ENCODE measurements around the gene MBD6.
"Not testable (repeated sequence)": the region's sequence is repeated elsewhere in the genome, so short reads cannot be mapped to it uniquely, and the experiment has no call there.

The MBD6 gene

DNA sequence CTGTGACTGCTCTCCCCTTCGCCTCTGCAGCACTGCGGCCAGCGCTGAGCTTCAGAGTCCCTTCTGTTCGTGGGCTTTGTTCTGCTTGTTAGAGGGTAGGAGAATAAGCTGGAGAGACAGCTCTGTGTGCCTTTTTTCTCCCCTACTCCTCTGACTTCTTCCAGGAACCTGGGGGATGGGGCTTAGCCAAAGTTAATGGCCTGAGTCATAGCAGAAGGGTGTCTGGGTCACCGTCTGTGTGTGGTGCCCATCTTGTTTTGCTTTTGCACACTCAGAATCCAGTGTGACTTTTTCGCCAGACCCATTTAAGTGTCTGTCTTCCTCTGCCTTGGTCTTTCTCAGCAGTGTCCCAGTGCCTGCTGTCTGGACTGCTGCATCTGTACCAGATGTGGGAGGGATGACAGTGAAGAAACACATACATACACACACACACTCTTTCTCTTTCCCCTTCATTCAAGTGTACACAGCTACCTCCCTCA lies 30.2 kb downstream of the MBD6 start:
- DNase-seq: no peak

GRCh38 chr12:57553343-57554202 lies 30.9 kb downstream of the MBD6 start:
- peak; percentile 47 for DNase-seq

DNA sequence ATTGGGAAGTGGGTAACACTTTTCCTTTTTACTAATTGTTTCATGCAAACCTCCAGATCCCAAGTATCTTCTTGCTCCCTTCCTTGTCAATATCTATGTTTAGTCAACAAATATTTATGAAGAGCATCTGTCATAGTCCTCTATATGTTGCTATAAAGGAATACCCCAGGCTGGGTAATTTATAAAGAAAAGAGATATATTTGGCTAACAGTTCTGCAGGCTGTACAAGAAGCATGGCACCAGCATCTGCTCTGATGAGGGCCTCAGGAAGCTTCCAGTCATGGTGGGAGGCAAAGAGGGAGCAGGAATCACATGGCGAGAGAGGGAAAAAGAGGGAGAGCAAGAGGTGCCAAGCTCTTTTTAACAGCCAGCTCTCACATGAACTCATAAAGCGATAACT lies 31.8 kb downstream of the MBD6 start:
- no peak for DNase-seq

DNA sequence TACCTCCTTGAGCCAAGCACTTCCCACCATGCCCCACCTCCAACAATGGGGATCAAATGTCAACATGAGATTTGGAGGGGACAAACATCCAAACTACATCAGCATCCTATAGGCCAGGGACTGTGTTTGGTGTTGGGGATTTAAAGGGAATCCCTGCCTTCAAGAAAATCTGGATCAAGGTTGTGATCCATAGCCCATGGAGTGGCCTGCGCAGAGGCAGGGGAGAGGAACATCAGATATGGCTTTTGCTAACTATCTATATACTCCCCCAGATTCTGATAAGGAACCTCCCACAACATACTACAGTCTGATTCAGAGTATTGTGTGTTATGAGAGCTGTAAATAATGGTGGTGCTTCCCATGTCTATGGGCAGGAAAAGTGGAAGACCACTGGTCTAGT lies 32.3 kb downstream of the MBD6 start:
- no peak for DNase-seq

GRCh38 chr12:57558864-57559263 lies 36.2 kb downstream of the MBD6 start:
- DNase-seq: no peak

DNA sequence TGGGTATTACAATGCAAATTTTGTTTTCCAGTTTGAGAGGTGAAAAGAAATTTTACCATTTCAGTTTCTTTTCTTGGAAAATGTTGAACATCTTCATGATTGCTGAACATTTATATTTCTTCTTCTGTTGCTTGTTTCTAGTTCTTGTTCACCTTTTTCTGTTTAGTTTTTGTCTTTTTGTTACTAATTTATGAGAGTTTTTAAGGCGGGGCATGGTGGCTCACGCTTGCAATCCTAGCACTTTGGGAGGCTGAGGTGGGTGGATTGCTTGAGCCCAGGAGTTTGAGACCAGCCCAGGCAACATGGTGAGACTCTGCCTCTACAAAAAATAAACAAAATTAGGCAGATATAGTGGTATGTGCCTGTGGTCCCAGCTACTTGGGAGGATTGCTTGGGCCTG lies 37.9 kb downstream of the MBD6 start:
- no peak for DNase-seq

DNA sequence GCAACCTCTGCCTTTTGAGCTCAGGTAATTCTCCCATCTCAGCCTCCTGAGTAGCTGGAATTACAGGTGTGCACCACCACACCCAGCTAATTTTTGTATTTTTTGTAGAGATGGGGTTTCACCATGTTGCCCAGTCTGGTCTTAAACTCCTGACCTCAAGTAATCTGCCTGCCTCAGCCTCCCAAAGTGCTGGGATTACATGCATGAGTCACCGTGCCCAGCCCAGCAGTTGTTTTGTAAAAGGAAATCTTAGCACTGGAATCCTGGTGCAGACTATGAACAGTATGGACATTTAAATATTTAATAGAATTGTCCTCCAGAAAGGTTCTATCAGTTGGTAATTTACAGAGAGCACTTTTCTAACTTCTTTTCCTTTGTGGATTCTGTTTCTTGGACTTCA lies 38.5 kb downstream of the MBD6 start:
- DNase-seq: not testable (repeated sequence)

DNA sequence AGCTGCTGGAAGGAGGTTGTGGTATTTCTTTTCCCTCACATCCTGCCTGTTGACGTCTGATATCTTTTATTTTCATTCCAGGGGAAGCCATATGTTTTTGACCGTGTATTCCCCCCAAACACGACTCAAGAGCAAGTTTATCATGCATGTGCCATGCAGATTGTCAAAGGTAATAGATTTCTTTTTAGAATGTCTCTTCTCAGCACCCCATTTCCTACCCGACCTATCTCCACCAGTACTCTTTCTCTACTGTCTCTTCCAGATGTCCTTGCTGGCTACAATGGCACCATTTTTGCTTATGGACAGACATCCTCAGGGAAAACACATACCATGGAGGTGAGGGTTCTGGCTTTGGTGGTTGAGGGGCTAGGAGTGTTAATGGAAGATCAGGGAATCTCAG lies 40.7 kb downstream of the MBD6 start:
- DNase-seq: no peak

GRCh38 chr12:57564178-57564740 lies 41.6 kb downstream of the MBD6 start:
- DNase-seq: no peak

- DNase-seq: no peak
Measured at GRCh38 chr12:57568838-57569237, 46.2 kb downstream of the MBD6 start.

GRCh38 chr12:57569858-57570257 lies 47.2 kb downstream of the MBD6 start:
- DNase-seq: no peak

GRCh38 chr12:57570438-57570837 lies 47.8 kb downstream of the MBD6 start:
- not testable (repeated sequence) for DNase-seq

GRCh38 chr12:57571926-57572762 lies 49.5 kb downstream of the MBD6 start:
- DNase-seq: no peak

DNA sequence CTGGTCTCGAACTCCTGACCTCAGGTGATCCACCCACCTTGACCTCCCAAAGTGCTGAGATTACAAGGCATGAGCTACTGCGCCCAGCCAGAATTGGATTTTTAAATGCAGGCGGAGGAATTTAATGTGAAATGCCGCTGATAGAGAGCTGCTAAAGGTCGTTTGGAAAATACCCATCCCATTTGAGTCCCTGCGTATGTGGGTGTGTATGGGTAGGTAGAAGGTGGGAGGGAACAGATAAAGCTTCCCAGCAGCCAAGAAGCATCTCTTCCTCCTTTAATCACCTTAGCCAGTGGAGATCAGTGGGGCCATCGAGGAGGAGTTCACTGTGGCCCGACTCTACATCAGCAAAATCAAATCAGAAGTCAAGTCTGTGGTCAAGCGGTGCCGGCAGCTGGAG lies 52.2 kb downstream of the MBD6 start:
- no peak for DNase-seq

DNA sequence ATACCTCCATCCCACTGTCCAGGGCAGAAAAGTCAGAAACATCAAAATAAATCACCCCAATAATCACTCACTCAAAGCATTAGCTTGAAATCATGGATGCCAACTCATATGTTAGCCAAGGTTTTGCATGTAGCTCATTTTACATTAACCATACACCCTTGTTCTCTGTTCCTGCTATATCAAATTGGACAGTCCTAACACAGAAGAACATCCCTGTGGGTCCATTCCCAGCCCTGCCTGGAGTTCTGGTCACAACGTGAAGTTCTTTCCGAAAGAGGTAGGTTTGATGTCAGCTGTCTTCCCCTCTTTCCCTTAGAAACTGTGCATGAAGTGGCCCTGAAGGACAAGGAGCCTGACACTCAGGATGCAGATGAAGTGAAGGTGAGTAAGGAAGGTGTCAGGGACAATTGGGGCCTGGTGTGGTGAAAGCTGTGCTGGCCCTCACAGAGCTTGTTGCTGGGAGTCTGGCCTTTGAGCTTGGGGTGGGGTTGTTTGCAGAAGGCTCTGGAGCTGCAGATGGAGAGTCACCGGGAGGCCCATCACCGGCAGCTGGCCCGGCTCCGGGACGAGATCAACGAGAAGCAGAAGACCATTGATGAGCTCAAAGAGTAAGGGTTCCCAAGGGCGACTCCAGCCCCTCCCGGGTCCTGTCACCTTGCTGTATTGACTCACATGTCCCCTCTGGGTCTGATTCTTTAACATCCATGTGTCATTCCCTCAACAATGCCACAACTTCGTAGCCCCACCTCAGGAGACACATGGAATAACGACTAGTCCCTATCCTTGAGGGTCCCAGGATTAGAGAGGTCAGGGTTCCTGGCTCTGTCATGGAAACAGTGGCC lies 53.4 kb downstream of the MBD6 start:
- DNase-seq: no peak

DNA sequence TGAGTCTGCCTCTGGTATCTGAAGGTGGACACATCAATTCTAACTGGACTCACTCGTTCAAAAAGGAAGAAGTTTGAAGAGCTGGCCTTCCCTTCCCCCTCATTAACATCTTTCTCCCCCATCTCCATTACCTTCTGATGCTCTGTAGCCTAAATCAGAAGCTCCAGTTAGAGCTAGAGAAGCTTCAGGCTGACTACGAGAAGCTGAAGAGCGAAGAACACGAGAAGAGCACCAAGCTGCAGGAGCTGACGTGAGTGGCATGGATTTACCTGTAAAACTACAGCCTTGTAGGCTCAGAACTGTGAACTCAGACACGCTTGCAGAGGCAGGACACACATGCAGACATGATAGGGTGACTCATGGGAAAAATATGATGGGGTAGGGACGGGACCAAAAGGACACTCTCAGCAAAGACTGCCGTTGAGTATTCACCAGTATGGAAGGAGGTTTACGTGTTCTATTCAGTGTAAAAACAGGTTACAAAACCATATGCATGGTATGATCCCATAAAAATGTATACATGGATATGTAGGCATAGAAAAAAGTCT lies 54.1 kb downstream of the MBD6 start:
- no peak for DNase-seq

- DNase-seq: no peak
Measured at GRCh38 chr12:57577981-57578758, 55.5 kb downstream of the MBD6 start.

DNA sequence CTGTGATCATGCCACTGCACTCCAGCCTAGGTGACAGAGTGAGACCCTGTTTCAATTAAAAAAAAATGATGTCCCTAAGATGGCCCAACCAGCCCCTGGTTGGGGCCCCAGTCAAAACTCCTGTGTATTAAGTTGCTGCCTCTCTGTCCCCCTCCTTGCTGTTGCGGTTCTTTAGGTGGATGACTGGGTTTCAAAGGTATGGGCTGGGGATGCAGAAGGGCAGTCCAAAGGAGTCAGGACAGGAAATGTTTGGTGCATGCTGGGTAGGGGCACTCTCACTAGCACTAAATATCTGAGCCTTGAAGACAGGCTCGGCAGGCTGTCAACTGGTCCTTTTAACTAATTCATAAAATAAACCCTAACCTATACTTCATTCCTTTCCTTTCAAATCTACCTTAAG lies 56.4 kb downstream of the MBD6 start:
- no peak for DNase-seq
